ENCODE measurements around the gene PSMG2.
A peak's percentile ranks its signal among the peaks of the same experiment; 100 is the strongest.

Gene PSMG2

DNA sequence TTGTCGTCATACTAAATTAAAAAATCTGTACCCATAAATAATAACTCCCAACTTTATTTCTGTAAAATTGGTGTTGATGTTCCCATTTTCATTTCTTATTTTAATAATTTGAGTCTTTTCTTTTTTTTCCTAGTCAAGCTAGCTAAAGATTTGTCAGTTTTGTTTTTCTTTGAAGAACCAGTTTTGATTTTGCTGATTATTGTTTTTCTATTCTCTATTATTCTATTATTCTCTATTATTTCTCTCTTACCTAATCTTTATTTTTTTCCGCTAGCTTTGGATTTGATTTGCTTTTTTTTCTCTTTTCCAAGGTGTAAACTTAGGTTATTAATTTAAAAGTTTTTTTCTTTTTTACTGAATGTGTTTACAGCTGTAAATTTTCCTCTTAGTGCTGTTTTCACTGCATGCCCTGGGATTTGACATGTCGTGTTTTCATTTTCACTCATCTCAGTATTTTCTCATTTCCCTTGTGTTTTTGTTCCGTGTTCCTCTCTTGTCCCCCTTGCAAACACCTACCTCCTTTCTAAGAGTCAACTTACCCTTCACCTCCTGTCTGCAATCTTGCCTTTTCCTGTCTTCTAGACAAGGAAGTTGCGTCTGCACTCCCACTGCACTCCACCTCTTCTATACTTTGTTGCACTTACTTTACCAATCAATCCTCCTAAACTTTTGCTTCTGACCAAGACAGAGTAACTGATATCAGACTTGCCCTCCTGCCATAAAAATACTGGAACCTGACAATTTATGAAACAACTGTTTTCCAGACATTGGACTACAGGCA, 18.8 kb downstream of the PSMG2 start:
- DNase-seq (ENCODE audit: low spot score), result no peak
- in situ Hi-C loops (cut with MboI; ENCODE audit: low sequenced_read_pairs, unreplicated experiment), result no loop called here
- TF ChIP-seq, protein P1, sequence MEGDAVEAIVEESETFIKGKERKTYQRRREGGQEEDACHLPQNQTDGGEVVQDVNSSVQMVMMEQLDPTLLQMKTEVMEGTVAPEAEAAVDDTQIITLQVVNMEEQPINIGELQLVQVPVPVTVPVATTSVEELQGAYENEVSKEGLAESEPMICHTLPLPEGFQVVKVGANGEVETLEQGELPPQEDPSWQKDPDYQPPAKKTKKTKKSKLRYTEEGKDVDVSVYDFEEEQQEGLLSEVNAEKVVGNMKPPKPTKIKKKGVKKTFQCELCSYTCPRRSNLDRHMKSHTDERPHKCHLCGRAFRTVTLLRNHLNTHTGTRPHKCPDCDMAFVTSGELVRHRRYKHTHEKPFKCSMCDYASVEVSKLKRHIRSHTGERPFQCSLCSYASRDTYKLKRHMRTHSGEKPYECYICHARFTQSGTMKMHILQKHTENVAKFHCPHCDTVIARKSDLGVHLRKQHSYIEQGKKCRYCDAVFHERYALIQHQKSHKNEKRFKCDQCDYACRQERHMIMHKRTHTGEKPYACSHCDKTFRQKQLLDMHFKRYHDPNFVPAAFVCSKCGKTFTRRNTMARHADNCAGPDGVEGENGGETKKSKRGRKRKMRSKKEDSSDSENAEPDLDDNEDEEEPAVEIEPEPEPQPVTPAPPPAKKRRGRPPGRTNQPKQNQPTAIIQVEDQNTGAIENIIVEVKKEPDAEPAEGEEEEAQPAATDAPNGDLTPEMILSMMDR (IDR thresholded peaks at IDR 0.05; ENCODE audit: borderline replicate concordance, control extremely low read depth, extremely low read depth, insufficient read depth, missing control alignments), result no peak

DNA sequence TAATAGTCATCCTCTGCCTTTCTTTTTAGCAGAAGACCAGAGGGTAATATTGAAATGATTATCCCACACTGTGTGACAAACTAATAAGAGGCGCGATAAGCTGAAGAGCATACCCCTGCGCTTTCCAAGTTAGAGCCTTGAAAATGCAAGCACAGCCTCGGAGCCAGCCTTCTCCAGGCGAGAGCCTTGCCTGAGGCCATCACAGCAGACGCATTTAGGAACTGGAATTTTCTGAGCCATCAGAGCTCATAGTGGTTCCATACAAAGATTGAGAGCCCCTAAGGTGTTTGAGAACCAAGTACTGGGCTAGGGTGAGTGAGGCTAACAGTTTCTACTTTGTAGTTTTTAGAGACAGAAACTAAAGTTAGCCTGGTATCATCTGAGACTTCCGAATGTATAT, 19.9 kb downstream of the PSMG2 start:
- in situ Hi-C loops (cut with MboI; ENCODE audit: low sequenced_read_pairs, unreplicated experiment), result no loop called here
- TF ChIP-seq, protein P1 (IDR thresholded peaks at IDR 0.05; ENCODE audit: borderline replicate concordance, control extremely low read depth, extremely low read depth, insufficient read depth, missing control alignments), result no peak
- no peak for DNase-seq (ENCODE audit: low spot score)

DNA sequence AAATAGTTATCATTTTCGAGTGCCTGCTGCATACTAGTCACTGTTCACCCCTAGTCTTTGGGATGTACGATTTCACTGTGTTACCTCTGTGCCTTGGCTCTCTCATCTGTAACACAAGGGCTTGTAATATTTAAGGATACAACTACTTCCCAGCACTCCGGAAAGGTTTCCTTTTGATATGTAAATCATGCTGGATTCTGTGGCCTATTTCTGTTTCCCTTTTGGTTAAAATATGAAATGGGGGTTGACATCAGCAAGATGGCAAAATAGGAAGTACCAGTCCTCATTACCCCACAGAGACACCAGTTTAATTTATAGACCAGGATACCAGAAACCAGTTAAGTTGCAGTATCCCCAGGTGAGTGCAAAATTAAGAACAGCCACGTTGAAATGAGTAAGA, 23.5 kb downstream of the PSMG2 start:
- no peak for DNase-seq (ENCODE audit: low spot score)
- TF ChIP-seq, protein P1 (IDR thresholded peaks at IDR 0.05; ENCODE audit: borderline replicate concordance, control extremely low read depth, extremely low read depth, insufficient read depth, missing control alignments), result no peak
- in situ Hi-C loops (cut with MboI; ENCODE audit: low sequenced_read_pairs, unreplicated experiment), result loop anchor here (5.0 kb wide), 1 partner anchor 211 kb away; no protein-coding TSS in a partner anchor

DNA sequence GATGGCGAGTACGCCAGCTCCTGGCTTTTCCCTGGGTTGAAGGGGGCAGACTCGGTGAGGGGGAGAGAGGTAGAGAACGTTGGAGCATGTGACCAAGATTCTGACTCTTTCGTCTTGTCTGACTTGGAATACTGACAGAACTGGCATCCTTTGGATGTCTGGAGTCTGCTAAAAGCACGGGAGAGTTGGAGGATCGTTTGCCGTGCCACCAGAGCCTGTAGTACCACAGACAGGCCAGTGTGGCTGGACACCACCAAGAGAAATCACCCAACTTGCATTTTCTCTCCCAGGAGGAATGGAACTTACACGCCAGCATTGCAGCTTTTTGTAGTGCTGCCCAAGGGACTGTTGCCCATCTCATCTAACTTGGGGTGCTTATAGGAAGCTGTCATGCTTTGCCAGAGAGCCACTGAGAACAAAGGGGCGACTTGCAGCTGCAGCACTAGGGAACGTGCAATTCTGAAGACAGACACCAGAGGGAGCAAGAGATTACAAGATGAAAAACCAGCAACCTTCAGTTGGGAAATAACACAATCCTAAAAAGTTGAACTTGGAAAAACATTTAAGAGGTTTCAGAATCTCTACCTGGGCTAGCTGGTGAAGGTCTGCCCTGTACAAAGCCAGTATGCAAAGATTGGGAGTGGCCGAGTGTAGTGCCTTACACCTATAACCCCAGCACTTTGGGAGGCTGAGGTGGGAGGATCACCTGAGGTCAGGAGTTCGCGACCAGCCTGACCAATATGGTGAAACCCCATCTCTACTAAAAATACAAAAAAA, 24.1 kb downstream of the PSMG2 start:
- TF ChIP-seq, protein P1 (IDR thresholded peaks at IDR 0.05; ENCODE audit: borderline replicate concordance, control extremely low read depth, extremely low read depth, insufficient read depth, missing control alignments), result peak; percentile 83
- in situ Hi-C loops (cut with MboI; ENCODE audit: low sequenced_read_pairs, unreplicated experiment), result loop anchor here (5.0 kb wide), 1 partner anchor 210 kb away; no protein-coding TSS in a partner anchor
- DNase-seq (ENCODE audit: low spot score), result peak; percentile 69

DNA sequence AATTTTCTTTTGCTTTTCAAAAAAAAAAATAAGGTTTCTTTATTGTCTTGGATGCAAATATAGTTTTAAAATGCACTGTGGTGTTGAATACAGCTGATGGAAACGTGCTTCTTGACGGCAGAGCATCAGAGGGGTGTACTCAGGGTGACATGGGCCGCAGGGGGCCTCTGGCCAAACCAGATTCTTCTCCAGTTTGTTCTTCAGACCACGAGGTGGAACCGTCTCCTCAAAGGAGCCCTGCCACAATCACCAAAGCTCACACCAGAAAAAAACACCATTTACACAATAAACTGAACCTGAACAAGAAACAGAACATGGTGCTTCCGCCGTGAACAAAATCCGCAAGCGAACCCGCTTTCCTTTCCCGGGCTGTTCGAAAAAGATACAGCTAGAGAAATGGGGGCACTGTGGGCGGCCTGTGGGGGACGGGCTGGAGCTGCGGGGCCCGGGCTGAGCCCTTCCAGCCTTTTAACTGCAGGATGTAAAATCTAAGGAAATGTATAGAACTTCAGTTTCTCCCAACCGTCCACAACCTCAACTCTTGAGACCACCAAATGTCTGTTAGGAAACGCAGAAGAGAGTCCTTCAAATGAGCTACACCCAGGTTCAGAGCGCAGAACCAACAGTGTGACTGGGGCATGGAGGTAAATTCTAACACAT, 34.5 kb downstream of the PSMG2 start:
- in situ Hi-C loops (cut with MboI; ENCODE audit: low sequenced_read_pairs, unreplicated experiment), result loop anchor here (10.0 kb wide), 1 partner anchor 417 kb away; no protein-coding TSS in a partner anchor
- DNase-seq (ENCODE audit: low spot score), result no peak
- TF ChIP-seq, protein P1 (IDR thresholded peaks at IDR 0.05; ENCODE audit: borderline replicate concordance, control extremely low read depth, extremely low read depth, insufficient read depth, missing control alignments), result no peak

DNA sequence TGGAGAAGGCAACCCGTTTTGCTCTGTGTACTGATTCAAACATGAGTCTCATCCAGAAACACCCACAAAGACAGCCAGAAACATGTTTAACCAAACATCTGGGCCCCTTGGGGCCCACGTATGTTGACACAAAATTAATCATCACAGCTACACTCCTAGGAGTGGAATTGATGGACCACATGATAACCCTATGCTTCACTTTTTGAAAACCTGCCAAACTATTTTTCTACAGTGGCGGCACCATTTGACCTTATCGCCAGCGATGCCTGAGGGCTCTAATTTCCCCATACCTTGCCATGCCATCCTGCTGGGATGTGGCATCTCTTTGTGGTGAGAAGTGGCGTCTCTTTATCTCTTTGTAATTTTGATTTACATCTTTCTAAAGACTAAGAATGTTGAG, 38.5 kb downstream of the PSMG2 start:
- in situ Hi-C loops (cut with MboI; ENCODE audit: low sequenced_read_pairs, unreplicated experiment), result no loop called here

More for the DNA sequence above, 38.5 kb downstream of the PSMG2 start:
- TF ChIP-seq, protein P1 (IDR thresholded peaks at IDR 0.05; ENCODE audit: borderline replicate concordance, control extremely low read depth, extremely low read depth, insufficient read depth, missing control alignments), result no peak
- DNase-seq (ENCODE audit: low spot score), result no peak
